NOMO-1 treated with dmso at 0.1 percent for 144 hours (cell line): ENCODE results near the gene SIVA1.
"Not testable (repeated sequence)": the region's sequence is repeated elsewhere in the genome, so short reads cannot be mapped to it uniquely, and the experiment has no call there.

ENCODE experiments used
- DNase-seq: peaks from one replicate; lab custom pipeline; 2025; ENCODE audit not compliant: unreplicated experiment; lab: John Stamatoyannopoulos, UW

Gene SIVA1

DNA sequence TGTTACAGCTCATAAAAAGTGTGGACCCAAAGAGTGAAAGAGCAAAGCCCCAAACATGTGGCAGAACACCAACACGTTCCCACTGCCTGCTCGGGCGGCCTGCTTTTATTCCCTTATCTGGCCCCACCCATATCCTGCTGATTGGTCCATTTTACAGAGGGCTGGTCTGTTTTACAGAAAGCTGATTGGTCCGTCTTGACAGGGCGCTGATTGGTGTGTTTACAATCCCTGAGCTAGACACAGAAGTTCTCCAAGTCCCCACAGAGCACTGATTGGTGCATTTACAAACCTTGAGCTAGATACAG is 2.2 kb upstream of the SIVA1 start:
- not testable (repeated sequence) for DNase-seq

DNA sequence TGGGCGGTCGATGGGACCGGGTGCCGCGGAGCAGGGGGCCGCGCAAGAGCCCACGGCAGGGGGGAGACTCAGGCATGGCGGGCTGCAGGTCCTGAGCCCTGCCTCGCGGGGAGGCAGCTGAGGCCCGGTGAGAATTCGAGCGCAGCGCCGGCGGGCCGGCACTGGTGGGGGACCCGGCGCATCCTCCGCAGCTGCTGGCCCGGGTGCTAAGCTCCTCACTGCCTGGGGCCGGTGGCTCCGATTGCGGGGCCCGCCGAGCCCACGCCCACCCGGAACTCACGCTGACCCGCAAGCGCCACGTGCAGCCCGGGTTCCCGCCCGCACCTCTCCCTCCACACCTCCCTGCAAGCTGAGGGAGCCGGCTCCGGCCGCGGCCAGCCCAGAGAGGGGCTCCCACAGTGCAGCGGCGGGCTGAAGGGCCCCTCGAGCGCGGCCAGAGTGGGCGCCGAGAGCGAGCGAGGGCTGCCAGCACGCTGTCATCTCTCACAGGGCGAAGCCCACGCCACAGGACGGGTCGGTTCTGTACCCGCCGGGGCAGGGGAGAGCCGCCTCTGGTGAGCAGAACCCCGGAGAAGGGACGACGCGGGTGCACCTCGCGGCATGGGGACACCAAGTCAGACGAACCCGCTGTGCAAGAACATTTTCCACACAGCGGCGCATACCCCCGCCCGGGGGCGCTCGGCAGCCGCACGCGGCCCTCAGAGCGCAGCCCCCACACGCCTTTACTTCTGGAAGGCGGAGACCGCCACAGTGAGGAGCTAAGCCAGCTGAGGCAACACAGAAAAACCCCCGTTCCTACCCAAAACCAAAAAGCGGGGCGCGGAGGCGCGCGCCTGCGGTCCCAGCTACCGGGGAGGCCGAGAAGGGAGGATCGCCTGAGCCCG is 1.2 kb upstream of the SIVA1 start:
- DNase-seq: peak; percentile 50

DNA sequence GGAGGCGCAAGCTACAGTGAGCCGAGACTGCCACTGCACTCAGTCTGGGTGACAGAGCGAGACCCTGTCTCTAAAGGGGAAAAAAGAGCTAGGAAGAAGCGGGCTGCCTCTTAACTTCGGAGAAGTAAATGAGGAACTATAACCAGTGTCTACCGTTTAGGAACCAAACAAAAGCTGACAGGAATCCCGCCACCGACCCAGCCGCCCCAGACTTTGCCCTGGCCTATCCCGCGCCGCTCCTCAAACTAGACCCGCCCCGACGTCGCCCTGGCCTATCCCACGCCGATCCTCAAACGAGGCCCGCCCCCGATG is 568 bp upstream of the SIVA1 start:
- DNase-seq: no peak

DNA sequence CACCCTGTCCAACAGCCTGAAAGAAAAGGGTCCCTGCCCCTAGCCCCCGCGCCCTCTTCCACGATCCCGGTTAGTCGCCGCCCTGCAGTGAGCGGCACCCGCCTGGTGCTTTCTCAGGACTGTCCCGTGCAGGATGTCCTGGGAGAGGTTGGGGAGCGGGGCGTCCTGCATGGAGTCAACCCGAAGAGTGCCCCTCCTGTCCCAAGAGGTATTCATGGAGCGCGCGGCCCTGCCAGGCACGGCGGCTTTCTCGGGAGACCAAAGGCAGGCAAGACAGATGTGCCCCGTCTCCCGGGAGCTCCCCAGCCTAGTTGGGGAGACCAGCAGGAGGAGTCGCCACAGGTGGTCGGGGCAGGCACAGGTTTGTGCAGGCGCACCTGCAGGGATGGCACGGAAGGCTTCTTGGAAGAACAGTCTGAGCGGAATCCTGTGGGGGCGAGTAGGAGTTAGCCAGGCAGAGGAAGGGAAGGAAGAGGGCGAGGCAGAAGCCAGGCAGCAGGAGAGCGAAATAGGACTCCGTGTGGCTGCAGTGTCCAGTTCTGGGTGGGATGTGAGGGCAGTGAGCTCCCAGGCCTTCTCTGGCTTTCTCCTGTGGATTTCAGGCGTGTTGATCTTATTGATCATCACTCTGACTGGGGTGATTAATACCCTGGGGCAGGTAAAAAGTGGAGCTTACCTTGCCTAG is 723 bp downstream of the SIVA1 start:
- DNase-seq: no peak

DNA sequence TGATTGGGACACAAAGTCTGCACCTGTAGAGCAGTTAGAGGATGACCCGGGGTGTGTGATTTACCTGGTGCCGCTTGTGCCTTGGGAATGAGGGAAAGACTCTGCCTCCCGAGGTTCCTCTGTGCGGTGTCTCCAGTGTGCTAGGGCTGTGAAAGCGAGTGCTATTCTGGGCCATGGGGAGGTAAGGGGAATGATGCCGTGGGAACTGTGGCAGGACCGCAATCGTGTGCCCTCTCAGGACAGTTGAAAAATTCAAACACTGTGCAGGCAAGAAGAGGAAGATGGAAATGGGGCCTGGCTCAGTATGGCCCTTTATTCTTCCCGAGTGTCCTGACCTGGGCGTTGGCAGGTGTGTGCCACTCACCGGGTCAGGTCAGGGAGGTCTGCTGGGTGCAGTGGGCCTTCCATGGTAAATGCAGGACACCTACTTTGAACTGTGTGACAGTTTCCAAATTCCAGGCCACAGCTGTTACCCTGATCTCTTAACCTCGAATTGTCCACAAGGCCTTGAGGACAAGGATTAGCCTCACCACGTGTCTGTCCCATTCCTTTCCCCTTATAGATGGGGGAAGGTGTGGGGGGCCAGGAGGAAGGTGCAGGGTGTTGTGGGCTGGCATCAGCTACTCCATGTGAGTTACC is 1.4 kb downstream of the SIVA1 start:
- no peak for DNase-seq

- DNase-seq: no peak
These were observed 2.7 kb downstream of the SIVA1 start for GRCh38 chr14:104755621-104756020.

DNA sequence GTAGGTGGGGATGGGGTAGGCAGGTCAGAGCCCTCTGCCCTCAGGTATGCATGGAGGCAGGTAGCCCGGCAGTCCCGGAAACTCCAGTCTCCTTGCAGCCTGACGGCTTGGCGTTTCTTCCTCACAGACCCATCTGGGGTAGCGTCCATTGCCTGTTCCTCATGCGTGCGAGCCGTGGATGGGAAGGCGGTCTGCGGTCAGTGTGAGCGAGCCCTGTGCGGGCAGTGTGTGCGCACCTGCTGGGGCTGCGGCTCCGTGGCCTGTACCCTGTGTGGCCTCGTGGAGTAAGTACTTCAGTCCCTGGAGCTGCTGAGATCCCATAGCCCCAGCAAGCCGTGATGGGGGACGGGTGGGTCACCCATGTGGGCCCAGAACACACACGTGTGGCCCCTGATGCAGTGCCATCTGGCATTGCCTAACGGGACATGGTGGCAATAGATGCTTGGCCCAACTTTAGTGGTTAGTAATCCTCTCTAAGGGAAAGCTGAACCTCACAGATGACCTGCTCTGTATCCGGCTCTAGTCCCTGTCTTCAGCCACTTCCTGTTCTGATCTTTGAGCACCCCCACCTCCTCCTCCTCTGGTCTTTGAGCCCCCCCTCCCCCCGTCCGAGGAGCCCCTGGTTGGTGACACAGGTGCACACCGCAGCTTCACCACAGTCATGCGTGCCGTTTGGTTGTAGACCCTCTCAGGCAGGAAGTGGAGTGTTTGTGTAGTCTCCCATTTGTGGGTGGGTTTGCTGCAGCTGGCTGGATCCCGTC is 3.7 kb downstream of the SIVA1 start:
- no peak for DNase-seq

DNA sequence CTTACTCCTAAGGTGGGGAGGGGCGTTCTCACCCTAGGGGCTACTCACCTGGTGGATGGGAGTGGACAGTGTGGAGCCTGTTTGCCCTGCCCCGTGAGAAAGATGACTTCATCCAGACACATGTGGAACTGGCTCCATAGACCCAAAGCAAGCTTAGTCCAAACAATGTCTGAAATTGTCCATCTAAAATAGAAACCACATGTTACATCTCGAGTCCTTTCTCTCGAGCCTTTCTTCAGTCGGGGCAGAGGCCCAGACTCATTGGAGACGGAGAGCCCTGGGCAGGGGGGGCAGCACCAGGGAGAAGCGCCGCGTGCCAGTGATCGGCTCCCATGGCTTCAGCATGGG is 4.3 kb downstream of the SIVA1 start:
- no peak for DNase-seq

DNA sequence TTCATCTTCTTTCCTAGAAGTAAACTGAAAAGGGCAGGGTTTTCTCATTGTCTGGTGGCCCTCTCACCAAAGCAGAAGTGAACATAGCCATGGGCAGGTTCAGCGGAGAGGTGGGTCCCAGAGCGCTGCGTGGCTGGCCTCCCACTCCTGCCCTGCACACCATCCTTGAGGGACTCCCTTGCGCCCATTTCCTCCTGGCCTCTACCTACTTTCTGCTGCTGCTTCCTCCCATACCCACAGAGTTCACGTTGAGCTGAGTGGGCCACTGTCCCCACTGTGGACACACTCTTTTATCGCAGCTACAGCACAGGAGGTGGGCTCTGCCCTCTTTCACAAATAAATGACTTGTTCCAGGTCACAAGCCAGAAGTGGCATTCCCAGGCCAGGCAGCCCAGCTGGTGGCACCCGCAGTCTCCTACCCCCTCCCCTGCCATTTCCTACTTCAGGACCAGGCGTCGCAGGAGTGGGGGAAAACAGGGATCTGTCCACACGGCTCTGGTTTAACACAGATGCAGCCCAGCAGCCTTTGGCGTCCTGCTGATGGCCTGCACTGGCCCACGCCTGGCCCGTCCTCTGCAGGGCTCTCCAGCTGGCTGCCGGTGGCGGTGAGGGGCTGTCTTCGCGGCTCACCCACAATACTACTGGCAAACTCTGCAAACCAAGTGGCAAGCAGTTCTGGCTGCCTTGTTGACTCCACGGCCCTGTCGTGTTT is 4.9 kb downstream of the SIVA1 start:
- no peak for DNase-seq

GRCh38 chr14:104758981-104759969 is 6.3 kb downstream of the SIVA1 start:
- DNase-seq: no peak

GRCh38 chr14:104765517-104765916 is 12.6 kb downstream of the SIVA1 start:
- DNase-seq: no peak

- no peak for DNase-seq
These were observed 13.4 kb downstream of the SIVA1 start for GRCh38 chr14:104766256-104766862.

DNA sequence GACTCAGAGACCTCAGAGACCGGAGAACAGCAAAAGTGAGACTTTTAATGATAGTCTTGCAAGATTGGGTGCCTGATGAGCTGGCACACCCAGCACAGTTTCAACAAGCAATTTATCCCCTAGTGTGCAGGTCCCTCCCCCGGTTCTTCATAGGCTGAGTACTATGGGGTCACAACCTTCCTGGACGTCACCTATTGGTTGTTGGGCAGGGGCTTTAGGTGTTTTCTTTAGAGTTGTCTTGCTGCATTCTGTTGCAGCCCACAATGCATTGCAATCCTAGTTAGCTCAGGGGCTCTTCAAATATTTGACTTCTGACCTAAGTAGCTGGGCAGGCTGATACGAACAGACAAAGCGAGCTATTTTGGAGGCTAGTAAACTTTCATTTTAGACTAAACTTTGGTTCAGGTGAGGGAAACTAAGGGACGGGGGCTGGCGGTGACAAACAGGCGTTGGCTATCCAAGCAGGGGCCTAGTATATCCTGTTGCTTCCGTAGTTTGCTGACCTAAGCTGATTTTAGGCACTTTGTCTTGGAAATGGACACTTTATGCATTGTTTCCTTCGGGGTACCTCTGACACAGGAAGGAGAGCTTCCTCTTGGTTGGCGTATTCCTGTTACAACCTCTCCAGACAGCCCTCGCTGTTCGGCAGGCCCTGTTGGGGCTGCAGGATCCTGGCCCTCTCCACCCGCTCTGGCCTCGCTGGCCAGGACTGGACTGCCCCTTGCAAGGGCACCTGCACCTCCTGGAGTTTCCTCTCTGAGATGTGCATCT is 14.1 kb downstream of the SIVA1 start:
- DNase-seq: no peak

DNA sequence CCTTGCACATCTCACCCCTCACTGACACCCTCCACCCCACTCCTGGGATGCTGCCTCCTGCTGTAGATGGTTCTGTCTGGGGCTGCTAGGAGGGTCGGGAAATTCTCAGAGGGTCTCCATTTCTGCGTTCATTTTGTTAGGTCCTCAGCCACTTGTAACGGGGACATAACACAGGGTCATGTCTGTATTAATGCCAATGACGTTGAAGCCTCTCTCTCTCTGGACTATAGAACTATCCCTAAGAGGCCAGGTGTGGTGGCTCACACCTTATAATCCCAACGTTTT is 14.6 kb downstream of the SIVA1 start:
- DNase-seq: no peak

DNA sequence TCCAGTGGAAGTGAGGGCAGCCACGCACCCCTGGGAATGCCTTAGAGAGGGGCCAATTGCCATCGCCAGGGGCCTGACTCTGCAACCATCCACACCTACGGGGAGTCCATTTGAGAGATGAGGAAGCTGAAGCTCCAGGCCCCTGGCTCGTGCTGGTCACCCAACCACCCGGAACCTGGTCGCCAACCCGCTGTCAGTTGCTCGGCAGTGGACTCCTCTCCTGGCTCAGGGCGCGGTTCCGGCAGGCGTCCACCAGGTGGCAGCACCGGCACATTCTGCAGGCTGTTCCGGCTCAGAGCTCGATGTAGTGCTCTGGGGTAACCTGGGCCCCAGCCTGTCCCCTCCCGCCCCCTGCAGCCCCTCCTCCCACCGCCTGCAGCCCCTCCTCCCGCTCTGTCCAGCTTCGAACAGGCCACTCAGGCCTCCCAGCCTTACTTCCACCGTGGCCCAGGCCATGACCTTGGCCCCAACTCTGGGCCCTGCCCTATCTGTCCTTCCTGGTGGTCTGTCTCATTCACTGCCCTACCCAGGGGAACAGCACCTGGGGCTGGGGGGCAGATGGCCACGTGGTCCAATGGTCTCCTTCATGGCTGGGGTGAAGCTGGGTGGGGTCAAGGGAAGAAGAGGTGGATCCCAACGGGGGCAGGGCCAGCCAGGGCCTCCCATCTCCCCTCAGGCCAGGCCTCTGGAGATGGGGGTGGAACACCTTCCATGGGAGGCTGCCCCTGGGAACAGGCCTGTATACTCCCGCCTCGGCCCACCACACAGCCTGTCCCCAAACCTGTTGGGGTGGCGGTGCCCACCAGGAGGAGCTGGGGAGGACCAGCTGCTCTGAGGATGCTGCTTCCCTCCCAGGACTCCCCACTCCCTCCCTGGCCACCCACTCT is 15.7 kb downstream of the SIVA1 start:
- DNase-seq: peak; percentile 32

DNA sequence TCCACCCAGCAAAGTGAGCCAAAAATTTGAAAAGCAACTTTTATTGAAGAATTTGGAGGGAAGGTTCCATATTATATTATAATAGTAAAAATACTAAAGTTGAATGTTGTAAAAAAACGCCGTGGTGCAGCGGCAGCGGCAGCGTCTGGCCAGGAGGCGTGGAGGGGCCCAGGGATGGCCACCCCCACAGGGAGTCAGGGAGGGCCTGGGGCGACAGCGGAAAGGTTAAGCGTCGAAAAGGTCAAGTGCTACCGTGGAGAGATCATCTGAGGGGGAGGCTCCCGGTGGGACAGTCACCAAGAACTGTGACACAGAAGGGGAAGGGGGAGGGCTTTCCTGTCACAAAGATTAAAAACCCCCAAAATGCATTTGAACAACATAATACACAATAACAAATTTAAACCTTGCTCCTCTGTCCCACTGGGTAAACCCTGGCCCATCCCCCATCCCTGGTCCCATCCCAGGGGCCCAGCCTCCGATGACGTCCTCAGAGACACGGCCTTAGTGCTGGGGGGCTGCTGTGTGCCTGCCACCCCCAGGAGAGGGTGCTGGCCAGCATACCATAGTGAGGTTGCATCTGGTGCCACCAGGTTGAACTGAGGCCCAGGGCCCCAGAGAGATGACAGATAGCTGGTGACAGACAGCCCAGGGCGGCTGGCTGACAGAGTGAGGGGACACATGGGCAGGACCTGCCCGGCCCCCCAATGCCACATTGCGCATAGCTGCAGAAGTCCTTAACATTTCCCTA is 16.6 kb downstream of the SIVA1 start:
- DNase-seq: no peak

DNA sequence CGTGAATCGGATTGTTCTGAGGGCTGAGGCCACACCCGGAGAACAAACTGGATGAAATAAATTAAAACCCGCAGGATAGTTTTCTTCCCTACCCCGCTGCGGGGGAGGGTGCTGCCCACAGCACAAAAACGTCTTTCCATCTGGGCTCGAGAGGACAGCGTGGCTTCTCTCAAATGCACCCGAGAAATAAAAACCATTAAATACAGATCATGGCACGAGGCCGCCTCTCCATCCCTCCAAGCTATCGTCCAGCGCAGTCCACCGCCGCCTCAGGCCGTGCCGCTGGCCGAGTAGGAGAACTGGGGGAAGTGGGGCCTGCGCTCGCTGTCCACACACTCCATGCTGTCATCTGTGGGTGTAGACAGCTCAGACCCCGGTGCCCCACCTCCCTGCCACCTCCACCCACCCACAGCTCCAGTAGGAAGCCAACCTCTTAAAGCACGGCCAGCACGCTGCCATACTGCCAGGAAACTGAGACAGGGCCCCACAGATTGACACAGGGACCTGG is 17.2 kb downstream of the SIVA1 start:
- DNase-seq: no peak
